Neural crest cell (in vitro differentiated cells): Measurements from ENCODE around the gene LIMCH1. TPM values are rescaled to one million over a fixed set of nuclear protein-coding genes. Genes with fewer than 3 reads are reported as not detected.

Source experiments
- DNase-seq: peaks from one replicate; pipeline ENCODE4 v3.0.0; 2021; ENCODE audit warnings: low read depth, mixed read lengths, low spot score
- H3K27ac Mint-ChIP-seq: one replicate; pipeline ENCODE4 v1.8.0; 2021; ENCODE audit warnings: mild to moderate bottlenecking, mixed read lengths; ENCODE audit not compliant: unreplicated experiment
- H3K27me3 Mint-ChIP-seq: 2 replicates; pipeline ENCODE4 v1.8.0; 2021; ENCODE audit warnings: low read depth, mild to moderate bottlenecking, mixed read lengths
- H3K36me3 Mint-ChIP-seq: 2 replicates; pipeline ENCODE4 v1.8.0; 2021; ENCODE audit warnings: low read depth, mild to moderate bottlenecking, mixed read lengths
- H3K4me1 Mint-ChIP-seq: 2 replicates; pipeline ENCODE4 v1.8.0; 2021; ENCODE audit warnings: mixed read lengths
- H3K4me3 Mint-ChIP-seq: one replicate; pipeline ENCODE4 v1.8.0; 2021; ENCODE audit warnings: mild to moderate bottlenecking, mixed read lengths
- H3K9me3 Mint-ChIP-seq: 2 replicates; pipeline ENCODE4 v1.8.0; 2021; ENCODE audit warnings: mixed read lengths
- total RNA-seq: library from RNA; stranded (reverse); gene quantifications from 2 replicates; pipeline ENCODE4 v1.2.1, GENCODE V29; 2021
- TF ChIP-seq, protein P1 (sequence below): fragments of 200-600 bp; sonication (generic); conservative IDR thresholded peaks from 2 replicates; pipeline ENCODE4 v1.5.0; 2021; ENCODE audit warnings: antibody characterized with exemption, mild to moderate bottlenecking

Gene LIMCH1
- total RNA-seq, 1 donor from 2014 or later, result 17.3 TPM

DNA sequence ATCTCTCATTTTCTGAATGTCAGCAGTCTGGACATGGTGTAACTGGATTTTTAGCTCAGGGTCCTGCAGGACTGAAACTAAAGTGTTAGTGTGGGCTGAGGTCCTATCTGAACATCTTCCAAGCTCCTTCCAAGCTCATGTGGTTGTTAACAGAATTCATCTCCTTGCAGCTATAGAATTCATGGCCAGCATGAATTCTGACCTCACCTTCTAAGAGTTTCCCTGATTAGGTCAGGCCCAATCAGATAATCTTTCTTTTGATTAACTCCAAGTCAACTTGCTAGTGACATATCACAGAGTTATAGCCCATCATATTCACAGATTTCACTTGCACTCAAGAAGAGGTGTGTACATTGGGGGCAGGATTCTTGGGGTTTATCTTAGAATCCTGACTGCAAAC is 59.5 kb downstream of the LIMCH1 start:
- no peaks in the 10 kb centered on the region for H3K9me3 Mint-ChIP-seq
- peaks cover 27% of the 10 kb centered on the region for H3K4me1 Mint-ChIP-seq
- TF ChIP-seq, protein P1, sequence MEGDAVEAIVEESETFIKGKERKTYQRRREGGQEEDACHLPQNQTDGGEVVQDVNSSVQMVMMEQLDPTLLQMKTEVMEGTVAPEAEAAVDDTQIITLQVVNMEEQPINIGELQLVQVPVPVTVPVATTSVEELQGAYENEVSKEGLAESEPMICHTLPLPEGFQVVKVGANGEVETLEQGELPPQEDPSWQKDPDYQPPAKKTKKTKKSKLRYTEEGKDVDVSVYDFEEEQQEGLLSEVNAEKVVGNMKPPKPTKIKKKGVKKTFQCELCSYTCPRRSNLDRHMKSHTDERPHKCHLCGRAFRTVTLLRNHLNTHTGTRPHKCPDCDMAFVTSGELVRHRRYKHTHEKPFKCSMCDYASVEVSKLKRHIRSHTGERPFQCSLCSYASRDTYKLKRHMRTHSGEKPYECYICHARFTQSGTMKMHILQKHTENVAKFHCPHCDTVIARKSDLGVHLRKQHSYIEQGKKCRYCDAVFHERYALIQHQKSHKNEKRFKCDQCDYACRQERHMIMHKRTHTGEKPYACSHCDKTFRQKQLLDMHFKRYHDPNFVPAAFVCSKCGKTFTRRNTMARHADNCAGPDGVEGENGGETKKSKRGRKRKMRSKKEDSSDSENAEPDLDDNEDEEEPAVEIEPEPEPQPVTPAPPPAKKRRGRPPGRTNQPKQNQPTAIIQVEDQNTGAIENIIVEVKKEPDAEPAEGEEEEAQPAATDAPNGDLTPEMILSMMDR, result no peak

DNA sequence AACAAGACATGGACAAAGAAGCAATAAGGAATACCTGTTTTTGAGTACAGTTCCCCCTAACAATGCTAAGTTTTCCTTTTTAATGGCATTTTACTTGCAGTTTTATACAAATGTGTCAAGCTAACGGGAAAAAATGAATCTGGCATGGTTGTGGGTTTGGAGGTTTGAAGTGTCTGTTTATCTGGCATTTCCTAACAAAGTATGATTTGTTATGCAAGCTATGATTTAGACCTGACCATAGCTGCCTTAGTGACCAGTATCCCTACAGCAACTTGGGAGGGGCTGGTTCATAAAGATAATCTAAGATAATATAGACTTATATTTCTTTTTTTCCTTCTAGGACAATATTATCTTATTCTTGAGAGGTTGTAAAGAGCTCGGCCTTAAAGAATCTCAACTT is 60.6 kb downstream of the LIMCH1 start:
- no peak overlapping the region for H3K27ac Mint-ChIP-seq

More for the DNA sequence above, 59.5 kb downstream of the LIMCH1 start:
- Mint-ChIP-seq H3K27ac (no peak overlapping the region), H3K4me3 (no peak overlapping the region), H3K36me3 (no peaks in the 10 kb centered on the region), H3K27me3 (no peaks in the 10 kb centered on the region)
- DNase-seq, result no peak

DNA sequence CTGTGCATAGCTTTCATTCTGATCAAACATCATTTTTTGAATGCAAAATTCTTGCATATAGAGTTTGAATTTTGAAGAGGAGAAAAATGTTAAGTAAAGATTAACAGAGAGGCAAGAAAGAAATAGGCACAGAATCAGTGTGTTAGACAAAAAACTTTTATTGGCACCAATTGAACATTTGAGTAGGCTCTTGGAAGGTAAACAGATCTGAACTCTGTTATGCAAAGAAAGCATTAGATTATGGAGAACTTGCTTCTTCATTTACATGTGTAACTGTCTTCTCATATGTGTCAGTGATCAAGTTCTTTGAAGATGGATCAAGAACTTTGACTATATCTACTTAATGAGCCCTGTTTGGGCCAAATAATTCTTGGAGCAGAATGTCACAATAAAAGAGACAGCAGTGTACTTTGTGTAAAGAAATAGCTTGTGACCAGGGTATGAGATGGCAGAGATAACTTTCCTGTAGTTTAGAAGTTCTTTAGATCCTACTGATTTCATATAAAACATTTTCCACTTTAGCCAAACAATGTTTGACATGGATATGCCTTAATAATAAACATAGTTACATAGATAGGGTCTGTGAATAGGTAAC is 61.3 kb downstream of the LIMCH1 start:
- DNase-seq, result no peak
- Mint-ChIP-seq H3K4me3 (no peak overlapping the region), H3K27ac (no peak overlapping the region), H3K4me1 (peaks cover 27% of the 10 kb centered on the region), H3K36me3 (no peaks in the 10 kb centered on the region), H3K9me3 (no peaks in the 10 kb centered on the region), H3K27me3 (no peaks in the 10 kb centered on the region)
- TF ChIP-seq, protein P1, result no peak

More for the DNA sequence above, 60.6 kb downstream of the LIMCH1 start:
- Mint-ChIP-seq H3K27me3 (no peaks in the 10 kb centered on the region), H3K9me3 (no peaks in the 10 kb centered on the region), H3K4me1 (peaks cover 27% of the 10 kb centered on the region), H3K36me3 (no peaks in the 10 kb centered on the region), H3K4me3 (no peak overlapping the region)
- no peak for DNase-seq
- TF ChIP-seq, protein P1, result no peak

DNA sequence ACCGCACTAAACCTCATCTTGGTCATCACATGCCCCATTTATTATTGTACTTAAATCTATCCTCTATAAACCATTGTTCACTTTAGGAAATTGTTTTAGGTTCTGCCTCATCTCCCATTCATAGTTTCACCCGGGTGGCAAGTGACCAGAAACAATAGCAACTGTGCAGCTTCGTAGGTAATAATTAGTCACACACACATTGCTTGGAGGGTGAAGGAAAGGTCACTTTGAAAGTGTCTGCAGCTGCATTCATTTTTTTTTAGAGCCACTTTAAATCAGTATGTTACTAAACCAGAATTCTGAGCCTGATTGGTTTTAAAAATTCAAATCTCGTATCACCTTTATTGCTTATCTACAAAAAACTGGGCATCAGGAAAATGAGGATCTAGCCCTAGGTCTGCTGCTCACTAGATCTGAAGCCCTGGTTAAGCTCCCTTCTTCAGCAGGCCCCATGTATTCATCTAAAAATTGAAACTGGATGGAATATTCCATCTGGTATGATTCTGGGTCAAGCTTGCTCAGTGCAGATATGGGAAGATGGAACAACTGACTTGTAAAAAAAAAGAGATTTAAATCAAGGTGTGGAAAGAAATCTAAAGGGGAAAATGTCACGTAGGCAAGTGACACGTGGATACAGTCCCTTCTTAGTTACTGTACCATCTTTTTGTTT is 62.4 kb downstream of the LIMCH1 start:
- TF ChIP-seq, protein P1, result no peak
- Mint-ChIP-seq H3K36me3 (no peaks in the 10 kb centered on the region), H3K27ac (no peak overlapping the region), H3K27me3 (no peaks in the 10 kb centered on the region), H3K4me1 (peaks cover 27% of the 10 kb centered on the region), H3K4me3 (no peak overlapping the region), H3K9me3 (no peaks in the 10 kb centered on the region)
- DNase-seq, result no peak

DNA sequence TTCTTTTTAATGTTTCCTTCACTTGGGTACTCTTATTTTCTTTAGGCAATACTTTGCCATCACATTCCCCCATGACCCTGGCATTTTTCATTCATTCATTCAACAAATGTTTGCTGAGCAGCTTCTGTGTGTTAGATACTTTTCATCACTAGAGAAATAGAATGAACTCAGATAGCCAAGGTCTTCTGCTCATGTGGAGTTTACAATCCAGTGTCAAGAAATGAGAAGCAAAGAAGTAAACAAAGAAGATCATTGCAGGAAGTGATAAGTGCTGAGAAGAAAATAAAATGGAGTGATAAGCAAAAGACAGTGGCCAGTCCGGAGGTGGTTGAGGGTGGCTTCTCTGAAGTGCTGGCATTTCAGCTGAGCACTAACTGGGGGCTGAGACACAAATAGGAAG is 63.1 kb downstream of the LIMCH1 start:
- Mint-ChIP-seq H3K9me3 (no peaks in the 10 kb centered on the region), H3K4me3 (no peak overlapping the region), H3K27ac (no peak overlapping the region), H3K36me3 (no peaks in the 10 kb centered on the region), H3K27me3 (no peaks in the 10 kb centered on the region), H3K4me1 (peaks cover 27% of the 10 kb centered on the region)
- TF ChIP-seq, protein P1, result no peak
- DNase-seq, result no peak
